Medulla oblongata (tissue), 1 donor: ENCODE measurements around the gene PLEKHJ1.

Experiments
- DNase-seq: peaks from one replicate; pipeline ENCODE4 v3.0.0-alpha.2; 2015; ENCODE audit errors: extremely low spot score

PLEKHJ1 gene

GRCh38 chr19:2198317-2198716 is 37.8 kb downstream of the PLEKHJ1 start:
- DNase-seq, result no peak

- DNase-seq, result no peak
Measured at GRCh38 chr19:2197270-2197669, 38.9 kb downstream of the PLEKHJ1 start.

- no peak for DNase-seq
Measured at GRCh38 chr19:2195914-2196313, 40.2 kb downstream of the PLEKHJ1 start.

DNA sequence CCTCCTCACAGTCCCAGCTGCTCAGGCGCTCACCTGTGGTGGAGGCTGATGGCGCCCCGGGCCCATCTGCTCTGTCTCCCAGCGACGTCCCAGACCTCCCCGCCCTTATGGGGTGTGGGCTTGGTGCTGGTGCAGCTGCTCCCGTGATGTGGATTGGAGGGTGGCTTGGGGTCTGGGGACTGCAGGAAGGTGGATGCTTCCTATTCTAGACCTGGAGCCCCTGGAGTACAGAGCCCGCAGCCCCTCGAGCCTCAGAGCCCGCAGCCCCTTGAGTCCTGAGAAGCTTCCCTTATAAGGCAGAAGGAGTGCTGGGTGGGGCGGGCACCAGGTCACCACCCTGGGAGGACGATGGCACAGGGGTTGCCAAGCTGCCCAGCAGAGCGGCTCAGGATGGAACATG is 40.8 kb downstream of the PLEKHJ1 start:
- no peak for DNase-seq

DNA sequence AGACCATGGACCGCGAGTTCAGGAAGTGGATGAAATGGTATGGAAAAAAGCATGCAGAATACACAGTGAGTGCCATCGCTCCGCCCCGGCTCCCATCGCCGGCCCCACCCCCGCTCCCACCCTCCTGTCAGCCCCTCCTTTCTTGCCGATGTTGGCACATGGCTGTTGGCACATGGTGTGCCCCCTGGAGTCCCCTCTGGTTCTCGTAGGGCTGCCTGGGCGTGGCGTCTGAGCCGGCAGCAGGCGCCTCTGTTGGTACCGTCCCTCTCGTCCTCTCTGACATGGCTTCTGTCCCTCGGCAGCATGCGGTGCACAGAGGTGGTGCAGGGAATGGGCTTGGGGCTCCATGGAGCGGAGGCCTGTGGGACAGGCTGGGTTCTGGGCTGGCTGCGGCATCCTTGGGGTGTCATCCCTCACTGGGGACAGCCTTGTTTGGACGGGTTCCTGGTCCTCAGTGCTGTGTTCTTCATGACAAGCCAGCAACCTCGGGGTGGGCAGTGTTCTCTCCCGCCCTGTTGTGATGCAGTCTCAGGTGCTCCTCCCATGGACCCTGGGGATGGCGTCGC is 41.5 kb downstream of the PLEKHJ1 start:
- DNase-seq, result no peak

DNA sequence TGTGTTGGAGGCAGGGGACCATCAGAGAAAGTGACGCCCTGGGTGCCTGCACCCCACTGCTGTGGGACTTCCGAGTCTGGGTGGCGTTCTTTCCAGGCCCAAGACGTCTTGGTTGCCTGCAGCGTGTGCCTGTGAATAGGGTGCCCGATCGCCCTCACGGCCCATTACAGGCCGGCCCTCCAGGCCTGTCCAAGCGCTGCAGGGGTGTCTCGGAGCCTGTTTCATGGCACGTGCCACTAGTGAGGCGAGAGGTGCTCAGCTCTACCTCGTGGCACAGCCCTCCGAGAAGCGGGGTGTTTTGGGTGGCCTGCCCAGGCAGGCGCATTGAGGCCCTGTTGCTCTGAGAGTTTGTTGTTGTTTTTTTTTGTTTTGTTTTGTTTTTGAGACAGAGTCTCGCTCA is 42.3 kb downstream of the PLEKHJ1 start:
- DNase-seq, result no peak

DNA sequence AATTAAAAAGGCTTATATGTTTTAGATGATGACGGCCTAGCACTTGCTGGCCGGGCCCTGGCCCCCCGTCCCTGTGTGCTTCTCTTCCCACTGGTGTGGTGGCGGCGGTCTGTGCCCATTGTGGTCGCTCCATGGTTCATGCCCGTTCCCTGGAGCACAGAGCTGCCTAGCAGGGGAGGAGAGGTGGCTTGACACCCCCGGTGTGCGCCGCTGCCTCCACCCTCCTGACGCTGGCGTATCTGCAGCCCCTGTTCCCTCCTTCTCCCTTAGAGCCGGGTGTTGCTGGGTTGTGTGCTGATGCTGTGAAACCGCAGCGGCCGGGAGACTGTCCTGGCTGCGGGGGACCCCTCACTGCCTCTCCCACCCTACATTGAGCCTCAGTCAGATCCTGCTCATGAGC is 43.3 kb downstream of the PLEKHJ1 start:
- no peak for DNase-seq

DNA sequence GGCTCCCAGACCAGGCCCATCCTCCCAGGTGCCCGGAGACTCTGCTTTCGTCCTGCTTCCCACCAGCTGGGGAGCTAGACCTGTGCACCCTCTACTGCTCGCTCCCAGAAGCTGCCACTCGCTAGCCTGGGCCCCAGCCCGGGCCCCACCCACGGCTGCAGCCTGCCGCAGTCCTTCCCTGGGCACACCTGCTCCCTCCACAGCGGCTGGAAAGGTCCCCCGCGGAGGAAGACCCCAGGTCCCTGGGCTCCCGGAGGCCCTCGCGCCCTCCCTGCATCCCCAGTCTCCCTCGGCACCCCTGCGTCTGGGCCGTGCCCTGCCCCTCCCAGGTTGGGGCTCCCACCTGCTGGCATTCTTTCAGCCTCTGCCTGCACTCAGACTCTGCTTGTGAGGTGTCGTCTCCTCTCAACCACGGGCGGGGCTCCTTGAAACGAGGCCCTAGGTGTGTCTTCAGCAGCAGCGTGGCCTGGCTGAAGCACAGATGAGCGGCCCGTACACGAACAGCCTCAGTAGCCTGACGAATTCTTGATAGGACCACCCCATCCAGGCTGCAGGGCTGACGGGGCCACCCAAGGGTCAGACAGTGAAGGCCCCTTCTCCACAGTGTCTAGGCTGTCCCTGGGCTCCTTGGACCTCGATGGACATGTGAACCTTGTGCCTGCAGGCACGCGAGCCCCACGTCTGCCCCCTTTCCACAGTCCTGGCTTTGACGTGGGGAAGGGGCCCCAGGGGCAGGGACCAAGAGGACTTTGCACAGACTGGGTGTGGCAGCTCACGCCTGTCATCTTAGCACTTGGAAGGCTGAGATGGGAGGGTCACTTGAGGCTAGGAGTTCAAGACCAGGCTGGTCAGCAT is 44.4 kb downstream of the PLEKHJ1 start:
- DNase-seq, result no peak

DNA sequence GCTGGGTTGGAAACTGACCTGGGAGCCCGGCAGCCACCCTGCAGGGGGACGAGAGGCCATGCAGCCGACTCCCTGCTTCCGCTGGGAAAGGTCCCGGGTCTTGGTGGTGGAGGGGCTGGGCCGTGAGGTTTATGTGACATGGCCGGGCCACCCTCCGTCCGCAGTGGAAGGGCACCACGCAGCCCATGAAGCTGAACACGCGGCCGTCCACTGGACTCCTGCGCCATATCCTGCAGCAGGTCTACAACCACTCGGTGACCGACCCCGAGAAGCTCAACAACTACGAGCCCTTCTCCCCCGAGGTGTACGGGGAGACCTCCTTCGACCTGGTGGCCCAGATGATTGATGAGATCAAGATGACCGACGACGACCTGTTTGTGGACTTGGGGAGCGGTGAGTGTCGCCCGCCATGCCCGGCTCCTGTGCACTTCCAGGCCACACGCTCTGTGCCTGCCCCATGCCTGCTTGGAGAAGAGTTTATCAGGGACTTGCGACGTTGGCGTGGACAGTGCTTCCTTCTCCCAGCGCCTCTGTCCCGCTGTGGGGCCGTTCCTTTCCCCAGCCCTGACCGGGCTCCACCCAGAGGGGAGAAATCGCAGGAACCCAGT is 45.2 kb downstream of the PLEKHJ1 start:
- no peak for DNase-seq

DNA sequence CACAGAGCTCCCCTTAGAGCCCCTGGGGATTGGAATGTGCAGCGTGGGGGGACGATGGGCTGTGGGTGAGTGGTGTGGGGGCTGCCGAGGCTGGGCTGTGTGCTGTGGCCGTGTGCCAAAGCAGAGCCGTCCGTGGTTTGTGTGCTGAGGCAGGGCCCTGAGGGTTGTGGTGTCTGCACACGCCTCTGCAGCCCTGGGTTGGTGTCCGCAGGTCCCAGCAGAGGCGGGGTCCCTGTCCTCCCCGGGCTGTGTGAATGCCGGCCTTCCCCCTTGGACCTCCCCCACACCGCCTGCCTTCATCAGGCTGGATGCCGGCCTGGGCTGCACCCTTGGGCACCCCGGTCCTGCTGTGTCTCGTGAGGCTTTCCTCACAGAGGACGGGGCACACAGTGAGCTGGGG is 46.2 kb downstream of the PLEKHJ1 start:
- DNase-seq, result no peak

- no peak for DNase-seq
Measured at GRCh38 chr19:2188708-2189385, 47.3 kb downstream of the PLEKHJ1 start.

DNA sequence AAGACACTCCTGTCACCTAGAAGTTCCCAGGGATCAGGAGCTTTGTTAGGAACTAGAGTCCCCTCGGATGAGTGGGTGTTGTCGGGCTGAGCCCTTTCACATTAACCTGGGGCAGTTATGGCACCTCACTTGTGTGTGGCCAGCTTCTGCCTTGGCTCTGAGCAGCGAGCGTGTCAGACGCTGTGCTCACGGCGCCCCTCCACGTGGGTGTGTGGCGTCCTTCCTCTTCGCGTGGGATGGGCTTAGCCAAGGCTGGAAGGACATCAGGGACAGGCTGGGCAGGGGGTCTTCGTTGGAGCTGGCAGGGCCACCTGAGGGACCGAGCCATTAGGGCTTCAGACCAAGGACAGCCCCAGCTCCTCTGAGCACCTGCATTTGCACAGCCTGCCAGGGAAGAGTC is 49.0 kb downstream of the PLEKHJ1 start:
- no peak for DNase-seq

- no peak for DNase-seq
Measured at GRCh38 chr19:2186071-2186846, 49.9 kb downstream of the PLEKHJ1 start.

GRCh38 chr19:2185734-2186070 is 50.4 kb downstream of the PLEKHJ1 start:
- DNase-seq, result no peak

DNA sequence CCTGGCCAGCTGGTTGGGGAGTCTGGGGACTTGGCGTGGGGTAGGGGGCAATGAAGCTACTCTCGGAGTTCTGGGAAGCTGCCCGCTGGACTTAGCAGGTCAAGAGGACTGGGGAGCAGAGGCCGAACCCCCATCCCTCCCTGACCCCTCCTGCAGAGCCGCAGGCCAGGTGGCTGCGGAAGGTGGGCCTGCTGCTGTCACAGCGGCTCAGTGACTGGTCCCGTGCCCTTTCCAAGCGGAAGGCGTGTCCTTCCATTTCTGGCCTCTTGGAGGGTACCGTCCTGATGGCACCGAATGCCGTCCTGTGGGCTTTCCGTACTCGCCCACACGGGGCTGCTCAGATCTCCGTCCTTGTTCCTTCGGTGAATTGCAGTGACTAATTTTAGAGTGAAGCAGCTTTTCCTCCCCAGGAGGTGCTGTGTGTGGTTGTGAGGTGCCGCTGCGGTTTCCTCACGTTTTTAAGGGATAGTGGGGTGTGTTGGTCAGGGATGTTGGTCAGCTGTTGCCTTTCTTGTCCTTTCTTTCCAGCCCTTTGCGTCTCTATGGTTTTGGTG is 51.6 kb downstream of the PLEKHJ1 start:
- no peak for DNase-seq
